Activated T-cell treated with anti-CD3 and anti-CD28 coated beads for 48 hours (primary cell): ENCODE data around the gene NOVA2.

Experiments used
- DNase-seq: peaks from one replicate; pipeline ENCODE4 v3.0.0-alpha.2; 2020; ENCODE audit warnings: low read depth

The NOVA2 gene

DNA sequence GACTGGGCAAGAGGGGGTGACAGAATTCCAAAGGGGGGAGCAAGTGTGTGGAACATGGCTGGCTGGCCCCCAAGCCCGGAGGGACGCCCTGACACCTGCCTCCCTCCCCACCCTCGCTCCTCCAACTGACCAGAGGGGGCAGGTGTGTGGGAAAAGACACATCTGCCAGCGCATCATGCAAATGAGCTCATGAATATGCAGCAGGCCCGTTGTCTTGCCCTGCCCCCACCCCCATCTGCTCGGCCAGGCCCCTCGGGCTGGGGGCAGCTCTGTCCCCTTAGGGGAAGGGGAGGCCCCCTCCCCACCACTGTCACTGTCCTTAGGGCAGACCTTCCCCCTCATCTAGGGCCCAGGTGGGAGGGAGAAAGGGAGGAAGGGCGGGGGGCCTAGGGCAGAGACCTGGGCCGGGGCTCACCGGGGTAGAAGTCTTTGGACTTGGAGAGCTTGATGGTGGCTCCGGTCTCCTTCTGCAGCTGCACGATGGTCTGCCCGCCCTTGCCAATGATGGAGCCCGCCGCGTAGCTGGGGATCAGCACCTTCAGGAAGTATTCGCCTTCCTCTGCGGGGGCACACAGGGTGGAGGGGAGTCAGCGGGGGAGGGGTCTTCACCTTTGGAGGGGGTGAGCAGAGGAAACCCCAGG, 12.9 kb downstream of the NOVA2 start:
- DNase-seq, result no peak

DNA sequence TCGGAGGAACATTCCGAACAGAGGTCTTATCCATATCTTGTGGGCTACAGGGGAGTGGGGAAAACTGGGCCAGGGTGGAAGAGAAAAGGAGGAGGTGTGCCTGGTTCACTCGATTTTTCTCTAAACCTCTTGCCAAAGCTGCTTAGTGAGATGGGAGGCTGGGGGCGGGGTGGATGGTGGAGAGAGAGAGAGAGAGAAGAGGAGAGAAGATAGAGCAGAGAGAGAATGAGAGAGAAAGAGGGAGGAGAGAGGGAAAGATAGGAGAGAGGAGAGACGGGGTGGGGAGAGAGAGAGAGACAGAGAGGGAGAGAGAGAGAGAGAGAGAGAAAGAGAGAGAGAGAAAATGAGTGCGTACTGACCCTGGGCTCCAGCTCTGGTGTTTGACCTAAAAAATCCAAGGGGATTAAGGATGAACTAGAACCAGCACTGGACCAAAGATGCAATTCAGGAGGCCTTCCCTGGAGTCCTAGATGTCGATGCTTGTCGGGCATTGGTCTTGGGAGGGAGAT, 14.1 kb downstream of the NOVA2 start:
- DNase-seq, result no peak

DNA sequence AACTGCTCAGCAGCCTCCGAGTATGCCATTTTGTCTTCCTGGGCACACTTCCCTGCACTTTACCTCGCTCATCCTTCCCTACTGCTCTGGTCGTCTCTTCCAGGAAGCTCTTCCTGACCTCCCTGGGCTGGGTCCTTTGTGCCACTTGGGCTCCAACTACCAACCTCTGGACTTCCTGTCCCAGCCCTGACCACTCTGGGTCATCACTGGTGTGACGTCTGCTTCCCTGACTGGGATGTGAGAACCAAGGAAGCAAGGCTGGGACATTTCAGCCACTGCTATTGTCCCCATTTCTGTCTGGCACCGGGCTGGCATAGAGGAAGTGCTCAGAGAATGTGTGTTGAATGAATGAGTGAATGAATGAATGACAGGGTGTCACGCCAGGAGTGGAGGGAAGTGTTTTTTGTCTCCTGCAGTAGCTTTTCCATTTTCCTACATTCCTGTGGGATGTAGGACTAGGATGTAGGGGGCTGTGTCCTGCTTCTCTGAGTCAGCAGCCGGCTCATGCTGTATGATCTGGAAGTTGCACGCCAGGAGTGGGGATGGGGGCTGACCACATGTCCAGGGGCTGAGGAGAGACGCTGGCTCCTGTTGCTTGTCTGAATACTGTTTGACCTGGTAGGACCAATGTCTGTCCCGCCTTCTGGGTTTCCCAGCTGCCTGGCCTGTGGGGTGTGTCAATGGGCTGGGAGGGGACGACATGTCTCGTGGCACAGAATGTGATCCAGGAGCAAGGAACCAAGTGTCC, 14.7 kb downstream of the NOVA2 start:
- no peak for DNase-seq

DNA sequence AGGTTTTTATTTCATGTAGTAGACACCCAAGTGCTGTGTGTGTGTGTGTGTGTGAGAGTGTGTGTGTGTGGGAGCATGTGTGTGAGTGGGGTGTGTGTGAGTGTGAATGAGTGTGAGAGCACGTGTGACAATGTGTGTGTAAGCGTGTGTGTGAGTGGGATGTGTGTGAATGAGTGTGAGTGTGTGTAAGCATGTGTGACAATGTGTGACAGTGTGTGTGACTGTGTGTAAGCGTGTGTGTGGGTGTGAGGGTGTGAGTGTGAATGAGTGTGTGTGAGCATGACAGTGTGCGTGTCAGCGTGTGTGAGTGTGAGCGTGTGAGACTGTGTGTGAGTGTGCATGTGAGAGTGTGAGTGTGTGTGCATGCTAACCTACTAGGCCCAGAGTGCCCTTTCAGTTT, 15.3 kb downstream of the NOVA2 start:
- DNase-seq, result no peak

DNA sequence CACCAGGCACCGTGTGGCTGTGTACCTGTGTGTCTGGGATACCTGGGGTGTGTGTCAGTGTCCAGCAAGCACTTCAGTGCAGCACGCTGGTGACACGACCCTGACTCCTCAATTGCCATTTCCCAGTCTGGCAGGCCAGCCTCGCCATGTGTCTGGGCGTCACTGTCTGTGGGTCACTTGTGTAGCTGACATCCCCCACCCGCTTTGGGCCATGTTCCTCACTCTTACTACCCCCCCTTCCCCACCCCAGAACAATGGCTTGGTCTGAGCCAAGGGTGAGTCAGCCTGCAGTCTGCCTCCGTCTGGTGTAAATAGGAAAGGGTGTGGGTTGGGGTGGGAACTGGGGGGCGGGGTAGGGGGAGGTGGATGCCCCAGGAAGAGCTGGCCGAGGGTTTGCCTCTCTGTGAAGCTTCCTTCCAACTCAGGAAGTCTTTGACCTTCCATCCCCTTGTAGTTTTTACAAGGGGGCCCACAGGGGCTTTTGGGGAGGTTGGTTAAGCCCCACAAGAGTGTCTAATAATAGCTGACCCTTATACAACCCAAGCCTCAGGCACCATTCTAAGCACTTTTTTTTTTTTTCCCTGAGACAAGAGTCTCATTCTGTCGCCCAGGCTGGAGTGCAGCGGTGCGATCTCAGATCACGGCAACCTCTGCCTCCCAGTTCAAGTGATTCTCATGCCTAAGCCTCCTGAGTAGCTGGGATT, 17.6 kb downstream of the NOVA2 start:
- DNase-seq, result no peak

DNA sequence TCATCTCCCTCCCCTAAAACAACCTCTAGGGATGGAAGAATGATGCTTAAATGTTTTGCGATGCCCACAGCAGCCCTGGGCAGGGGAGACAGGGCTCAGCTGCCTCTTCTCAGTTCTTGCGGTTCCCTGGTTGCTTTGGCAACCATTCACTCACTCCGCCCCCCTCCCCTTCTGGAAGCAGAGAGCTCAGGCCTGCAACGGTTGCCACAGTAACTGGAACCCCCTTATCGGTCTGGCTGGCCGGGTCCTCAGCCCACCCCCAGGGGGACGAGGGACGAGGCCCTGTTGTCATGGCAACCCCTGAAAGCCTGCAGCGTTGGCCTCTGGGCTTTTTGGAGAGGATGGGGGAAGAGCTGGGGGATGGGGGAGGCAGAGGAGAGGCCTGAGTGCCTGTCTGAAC, 19.5 kb downstream of the NOVA2 start:
- no peak for DNase-seq

DNA sequence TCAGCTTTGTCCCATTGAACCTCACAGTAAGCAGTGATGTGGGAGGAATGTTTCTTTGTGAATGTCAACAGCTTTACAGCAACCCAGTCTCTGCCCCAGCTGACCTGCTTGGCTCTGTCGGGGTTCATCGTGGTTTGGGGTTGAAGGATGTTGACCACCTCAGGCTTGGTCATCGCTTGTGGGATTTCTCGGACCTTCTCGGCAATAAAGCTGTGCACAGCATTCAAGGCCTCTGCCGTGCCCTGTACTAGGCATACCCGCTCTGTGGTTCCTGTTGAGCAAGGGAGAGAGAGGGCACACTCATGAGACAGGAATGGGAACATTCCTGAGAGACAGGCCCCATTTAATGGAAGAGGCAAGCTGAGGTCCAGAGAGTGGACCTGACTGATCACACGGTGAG, 20.0 kb downstream of the NOVA2 start:
- no peak for DNase-seq

DNA sequence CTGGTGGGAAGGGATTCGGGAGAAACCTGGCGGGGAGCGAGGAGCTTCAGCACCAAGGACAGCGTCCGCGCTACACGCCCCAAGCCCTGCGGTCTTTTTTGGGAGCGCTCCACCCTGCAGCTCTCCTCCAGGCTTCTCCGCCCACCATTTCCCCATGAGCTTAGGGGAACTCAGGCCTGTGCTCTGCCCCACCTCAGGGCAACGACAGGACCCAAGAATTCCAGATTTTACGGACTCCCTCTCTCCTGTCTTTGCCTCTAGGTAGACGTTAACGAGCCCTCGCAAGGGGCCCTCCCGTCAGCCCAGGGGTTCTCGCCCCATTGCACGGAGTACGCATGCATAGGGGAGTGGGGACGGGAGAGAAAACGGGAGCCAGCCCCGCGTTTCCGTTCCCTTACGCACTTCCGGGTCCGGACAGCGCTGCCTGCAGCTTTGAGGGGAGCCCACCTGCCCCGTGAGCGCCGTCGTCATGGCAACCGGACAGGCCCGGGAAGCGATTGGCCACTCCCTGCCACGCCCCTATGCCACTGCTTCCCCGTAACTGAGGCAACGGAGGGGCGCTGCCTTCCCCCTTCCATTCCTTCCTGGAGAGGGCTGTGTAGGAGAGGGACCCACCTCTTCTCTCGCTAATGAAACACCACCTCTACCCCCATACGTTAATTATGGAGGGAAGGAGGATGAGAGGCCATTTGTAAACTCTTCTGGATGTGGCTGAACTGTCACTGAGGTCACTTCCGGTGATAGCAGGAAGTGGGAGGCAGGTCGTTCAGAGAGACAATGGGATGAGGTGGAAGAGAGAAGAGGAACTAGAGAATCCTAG, 20.8 kb downstream of the NOVA2 start:
- DNase-seq, result peak; percentile 24

DNA sequence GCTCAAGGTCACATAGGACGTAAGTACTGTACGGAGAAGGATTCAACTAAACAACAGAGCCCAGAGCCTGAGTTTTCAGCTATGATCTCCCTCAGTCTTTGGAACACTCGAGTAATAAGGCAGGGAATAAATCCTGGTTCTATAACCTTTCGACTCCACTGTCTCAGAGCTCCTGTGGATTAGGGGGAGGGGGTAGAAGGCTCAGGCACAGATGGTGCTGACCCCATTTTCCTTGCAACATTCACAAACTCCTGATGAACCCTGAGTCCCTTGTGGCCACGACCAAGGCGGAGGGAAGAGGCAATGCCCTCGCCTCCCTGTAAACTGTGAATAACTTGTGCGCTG, 21.4 kb downstream of the NOVA2 start:
- DNase-seq, result no peak

DNA sequence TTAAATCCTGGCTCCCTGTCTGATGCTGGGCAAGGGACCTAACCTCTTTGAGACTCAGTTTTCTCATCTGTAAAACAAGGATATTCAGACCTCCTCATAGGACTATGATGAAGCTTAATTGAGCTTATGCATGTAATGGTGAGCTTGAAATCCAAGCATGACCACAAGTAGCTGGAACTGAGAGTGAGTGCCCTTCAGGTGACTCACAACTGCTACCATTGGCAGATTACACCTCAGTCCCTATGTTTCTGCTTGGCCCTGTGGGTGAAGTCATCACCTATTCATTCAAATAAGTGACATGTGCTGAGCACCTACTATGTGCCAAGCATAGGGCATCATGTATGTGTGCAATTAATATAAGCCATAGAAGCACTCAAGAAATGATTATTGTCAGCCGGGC, 25.7 kb downstream of the NOVA2 start:
- no peak for DNase-seq

DNA sequence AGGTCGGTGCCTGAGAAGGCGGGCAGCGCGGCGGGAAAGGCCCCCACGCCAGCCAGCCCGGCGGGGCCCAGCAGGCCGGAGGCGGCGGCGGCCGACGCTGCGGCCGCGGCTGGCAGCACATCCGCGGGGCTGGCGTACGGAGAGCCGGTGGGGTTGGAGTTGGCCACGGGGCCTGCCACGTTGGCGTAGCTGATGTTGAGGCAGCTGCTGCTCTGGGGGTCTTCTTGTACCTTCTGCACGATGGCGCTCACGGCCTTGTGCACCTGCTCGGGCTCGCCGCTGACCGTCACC, 33.2 kb downstream of the NOVA2 start:
- DNase-seq, result no peak

DNA sequence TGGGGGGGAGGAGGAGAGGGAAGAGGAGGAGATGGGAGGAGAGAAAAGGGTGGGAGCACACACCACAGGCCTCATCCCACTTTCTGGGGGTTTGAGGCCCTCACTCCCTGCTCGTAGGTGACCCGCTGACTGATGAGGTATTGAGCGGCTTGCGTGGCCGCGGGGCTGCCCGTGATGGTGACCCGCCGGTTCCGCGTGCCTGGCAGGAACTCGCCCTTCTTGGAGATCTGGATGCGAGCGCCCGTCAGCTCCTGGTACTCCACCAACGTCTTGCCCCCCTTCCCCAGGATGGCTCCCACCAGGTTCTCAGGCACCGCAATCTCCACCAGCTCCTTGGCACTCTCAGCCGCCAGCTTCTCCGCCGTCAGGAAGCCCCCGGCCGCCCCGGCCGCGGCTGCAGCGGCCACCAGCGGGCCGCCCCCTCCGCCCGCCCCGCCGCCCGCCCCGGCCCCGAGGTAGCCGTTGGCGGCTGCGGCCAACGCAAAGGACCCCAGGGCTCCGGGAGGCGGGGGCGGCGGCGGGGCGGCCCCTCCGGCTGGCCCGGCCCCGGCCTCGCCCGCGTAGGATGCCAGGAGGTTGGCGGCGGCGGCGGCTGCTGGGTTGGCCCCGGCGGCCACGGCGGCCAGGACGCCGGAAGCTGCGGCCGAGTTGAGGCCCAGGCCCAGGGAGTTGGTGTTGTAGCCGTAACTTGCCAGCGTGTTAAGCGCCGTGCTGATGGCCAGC, 33.7 kb downstream of the NOVA2 start:
- DNase-seq, result no peak

DNA sequence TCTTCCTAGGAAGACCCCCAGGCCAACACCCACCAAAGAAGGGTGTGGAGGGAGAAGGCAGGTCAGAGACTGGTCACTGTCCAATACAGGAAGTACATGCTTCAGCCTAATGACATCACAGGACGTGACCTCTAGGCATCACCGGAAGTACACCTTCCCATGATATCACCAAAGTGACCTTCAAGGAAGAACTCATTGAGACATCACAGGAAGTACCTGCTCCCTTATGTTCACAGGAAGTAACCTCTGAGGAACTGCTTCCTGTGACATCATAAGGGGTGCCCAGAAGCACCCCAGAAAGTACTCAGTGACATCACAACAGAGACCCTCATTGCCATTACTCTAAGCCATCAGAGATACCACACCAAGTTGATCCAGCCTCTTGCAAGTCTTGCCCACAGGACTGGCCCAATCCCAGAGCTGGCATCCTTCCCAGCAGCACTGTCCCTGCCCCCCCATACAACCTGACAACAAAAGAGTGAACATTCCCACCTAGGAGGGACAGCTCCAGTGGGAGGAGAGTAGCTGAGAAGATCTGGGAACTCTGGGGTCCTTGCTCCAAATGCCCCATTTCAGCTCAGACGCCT, 34.8 kb downstream of the NOVA2 start:
- no peak for DNase-seq

DNA sequence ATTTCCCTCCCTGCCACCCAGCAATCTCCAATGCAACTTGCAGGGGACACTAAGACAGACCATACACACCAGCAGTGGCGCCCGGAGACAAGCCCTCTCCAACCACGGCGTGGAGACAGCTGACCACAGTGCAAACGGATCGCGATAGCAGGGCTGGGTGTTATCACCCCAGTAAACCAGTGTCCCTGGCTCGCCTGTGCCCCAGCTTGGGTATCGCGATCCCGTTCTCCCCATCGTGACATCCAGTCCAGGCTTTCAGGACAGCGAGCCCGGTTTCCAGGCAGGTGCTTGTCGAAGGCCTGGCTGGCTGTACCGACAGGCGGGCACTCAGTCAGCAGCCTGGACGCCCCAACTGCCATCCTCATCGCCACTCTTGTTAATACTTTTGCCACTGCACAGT, 38.4 kb downstream of the NOVA2 start:
- no peak for DNase-seq

DNA sequence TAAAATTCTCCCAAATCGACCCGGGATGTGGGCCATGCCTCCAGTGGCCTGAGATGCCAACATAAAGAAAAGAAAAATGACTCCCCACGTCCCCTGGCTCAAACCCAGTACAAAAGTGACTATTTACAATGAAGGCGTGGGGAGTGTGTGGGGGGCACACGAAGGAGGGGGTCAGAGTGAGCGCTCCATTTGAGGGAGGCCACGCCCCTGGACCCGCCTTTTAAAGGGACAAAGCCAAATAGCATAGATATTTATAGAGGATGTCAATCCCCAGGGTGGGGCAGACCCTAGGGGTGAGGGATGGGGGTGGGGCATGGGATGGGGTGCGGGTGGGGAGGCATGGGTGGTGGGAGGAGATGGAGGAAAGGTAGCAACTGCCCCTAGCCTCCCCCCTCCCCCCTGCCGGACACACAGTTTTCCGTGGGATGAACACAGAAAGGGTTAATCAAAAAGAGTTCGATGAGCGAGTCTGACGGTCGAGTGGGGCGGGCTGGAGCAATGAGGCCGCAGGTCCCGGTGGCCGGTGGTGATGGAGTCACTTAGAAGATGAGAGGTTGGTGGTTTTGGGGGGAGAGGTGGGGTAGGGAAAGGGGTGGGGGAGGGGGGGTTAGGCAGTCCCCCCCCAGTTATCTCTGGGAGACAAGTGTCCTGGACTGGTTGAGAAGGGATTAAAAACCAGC, 39.0 kb downstream of the NOVA2 start:
- no peak for DNase-seq

DNA sequence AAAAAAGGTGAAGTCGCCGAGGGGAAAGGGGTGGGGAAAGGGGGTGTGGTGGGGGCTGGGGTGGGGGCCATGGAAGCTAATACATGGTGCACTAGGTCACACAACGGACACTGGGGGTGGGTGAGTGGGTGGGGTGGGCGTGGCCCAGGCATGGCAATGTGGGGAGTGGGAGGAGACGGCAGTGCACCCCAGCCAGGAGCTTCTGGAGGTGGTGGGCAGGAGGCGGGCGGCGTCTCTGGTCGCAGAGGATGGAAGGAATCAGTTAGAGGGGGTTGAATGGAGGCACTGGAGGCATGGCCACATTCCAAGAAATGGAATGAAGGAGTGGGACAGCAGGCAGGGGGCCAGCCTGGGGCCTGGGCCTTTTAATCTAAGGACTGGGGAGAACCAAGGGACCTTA, 39.9 kb downstream of the NOVA2 start:
- DNase-seq, result no peak

DNA sequence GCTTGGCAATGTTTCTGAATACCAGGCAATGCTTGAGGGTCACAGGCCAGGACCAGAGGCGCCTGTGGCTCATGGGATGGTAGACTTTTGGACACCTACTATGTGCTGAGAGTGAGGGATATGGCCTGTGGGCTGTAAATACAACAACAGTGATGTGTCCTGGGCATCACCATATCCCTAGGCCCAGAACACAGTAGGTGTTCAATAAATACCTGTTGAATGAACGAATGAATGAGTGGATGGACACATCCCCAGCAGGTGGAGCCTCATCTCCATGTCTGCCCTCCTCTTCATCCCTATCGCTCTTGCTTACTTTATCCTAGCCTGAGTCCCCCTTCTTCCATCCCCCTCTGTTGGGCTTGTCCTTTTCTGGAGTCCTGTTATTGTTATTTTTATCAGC, 42.6 kb downstream of the NOVA2 start:
- DNase-seq, result no peak

DNA sequence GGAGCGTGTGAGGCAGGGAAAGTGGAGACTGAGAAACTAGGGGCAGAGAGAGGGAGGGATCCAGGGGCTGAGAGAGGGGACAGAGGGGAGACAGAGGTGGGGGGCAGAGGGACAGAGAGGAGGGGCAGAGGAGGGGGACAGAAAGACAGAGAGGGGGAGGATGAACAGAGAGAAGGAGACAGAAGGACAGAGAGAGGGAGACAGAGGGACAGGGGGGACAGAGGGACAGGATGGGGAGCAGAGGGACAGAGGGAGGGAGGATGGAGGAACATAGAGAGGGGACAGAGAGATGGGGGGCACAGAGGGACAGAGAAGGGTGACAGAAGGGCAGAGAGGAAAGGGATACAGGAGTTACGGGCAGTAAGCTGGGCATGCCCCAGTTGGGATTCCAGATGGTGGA, 44.4 kb downstream of the NOVA2 start:
- no peak for DNase-seq

DNA sequence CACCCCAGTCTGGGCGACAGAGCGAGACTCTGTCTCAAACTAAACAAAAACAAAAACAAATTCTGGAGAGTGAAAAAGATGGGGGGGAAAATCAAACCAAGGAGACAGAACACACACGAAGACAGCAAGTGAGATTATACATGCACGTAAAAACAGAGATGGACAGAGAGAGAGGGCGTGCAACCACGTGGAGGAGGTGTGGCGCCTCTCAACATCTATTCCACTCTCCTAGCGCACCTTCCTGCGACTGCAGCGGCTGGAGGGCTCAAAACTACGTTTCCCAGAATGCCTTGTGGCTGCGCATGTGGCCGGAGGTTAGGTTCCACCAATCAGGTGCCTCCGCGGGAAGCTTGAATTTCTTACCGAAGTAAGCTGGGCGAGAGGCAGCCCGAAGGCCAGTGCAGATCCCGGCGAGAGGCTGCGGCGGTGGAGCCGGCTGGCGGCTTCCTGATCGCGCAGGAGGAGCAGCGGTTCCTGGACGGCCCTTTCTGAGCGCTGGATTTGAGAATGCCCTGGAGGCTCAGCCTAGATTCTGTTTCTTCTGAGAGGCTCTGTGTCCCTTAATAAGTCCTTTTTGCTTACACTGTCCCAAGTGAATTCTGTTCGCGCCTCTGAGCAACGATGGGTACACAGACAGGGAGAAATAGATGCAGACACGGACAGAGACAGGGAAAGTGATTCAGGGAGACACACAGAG, 46.0 kb downstream of the NOVA2 start:
- DNase-seq, result peak; percentile 80

DNA sequence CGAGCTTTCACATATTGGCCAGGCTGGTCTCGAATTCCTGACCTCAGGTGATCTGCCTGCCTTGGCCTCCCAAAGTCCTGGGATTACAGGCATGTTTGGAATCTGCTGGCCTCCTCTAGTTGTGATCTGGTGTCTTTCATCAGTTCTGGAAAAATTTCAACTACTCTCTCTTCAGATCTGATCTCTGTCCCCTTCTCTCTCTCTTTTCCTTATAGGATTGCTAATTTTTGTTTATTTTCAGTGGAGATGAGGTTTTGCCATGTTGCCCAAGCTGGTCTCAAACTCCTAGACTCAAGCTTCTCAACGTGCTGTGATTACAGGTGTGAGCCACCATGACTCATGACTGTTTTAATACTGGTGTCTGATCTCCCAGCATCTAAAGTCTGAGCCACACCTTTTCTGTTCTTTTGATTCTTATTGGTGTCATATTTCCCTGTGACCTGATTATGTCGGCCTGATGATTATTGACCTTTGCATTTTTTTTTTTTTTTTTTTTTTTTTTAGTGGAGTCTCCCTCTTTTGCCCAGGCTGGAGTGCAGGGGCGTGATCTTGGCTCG, 48.7 kb downstream of the NOVA2 start:
- no peak for DNase-seq
